Neural cell (in vitro differentiated cells): ENCODE measurements around the gene MYO5A.

ENCODE experiments used
- EP300 ChIP-seq: fragments of 450-650 bp; conservative IDR thresholded peaks from 2 replicates; pipeline ENCODE4 v1.6.1; 2014; ENCODE audit warnings: antibody characterized with exemption, mild to moderate bottlenecking, moderate library complexity; ENCODE audit not compliant: poor library complexity, severe bottlenecking
- MXI1 ChIP-seq: fragments of 450-650 bp; conservative IDR thresholded peaks from 2 replicates; pipeline ENCODE4 v1.6.1; 2014; ENCODE audit warnings: antibody characterized with exemption, mild to moderate bottlenecking; ENCODE audit not compliant: poor library complexity, severe bottlenecking
- POLR2AphosphoS5 ChIP-seq: IDR thresholded peaks from 2 replicates; pipeline ENCODE4 v1.6.1; 2012
- TF ChIP-seq, protein P1 (sequence below): fragments of 450-650 bp; IDR thresholded peaks from 2 replicates; pipeline ENCODE4 v1.5.1; 2014; ENCODE audit warnings: antibody characterized with exemption, mild to moderate bottlenecking, moderate library complexity; ENCODE audit not compliant: poor library complexity, severe bottlenecking

DNA sequence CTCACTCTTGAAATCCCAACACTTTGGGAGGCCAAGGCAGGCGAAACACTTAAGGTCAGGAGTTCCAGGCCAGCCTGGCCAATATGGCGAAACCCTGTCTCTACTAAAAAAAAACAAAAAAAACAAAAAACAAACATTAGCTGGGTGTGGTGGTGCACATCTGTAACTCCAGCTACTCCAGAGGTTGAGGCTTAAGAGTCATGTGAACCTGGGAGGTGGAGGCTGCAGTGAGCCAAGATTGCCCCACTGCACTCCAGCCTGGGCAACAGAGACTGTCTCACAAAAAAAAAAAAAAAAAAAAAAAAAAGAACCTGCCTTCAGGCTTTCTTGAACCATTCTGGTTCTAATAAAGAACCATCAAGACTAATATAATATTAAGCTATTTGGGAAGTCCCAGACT is 23.6 kb upstream of the MYO5A start:
- TF ChIP-seq POLR2AphosphoS5 (no peak), EP300 (no peak), MXI1 (no peak)
- TF ChIP-seq, protein P1, sequence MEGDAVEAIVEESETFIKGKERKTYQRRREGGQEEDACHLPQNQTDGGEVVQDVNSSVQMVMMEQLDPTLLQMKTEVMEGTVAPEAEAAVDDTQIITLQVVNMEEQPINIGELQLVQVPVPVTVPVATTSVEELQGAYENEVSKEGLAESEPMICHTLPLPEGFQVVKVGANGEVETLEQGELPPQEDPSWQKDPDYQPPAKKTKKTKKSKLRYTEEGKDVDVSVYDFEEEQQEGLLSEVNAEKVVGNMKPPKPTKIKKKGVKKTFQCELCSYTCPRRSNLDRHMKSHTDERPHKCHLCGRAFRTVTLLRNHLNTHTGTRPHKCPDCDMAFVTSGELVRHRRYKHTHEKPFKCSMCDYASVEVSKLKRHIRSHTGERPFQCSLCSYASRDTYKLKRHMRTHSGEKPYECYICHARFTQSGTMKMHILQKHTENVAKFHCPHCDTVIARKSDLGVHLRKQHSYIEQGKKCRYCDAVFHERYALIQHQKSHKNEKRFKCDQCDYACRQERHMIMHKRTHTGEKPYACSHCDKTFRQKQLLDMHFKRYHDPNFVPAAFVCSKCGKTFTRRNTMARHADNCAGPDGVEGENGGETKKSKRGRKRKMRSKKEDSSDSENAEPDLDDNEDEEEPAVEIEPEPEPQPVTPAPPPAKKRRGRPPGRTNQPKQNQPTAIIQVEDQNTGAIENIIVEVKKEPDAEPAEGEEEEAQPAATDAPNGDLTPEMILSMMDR = no peak
